GM19023 (cell line): ENCODE data around the gene DIAPH1.
"Not testable (repeated sequence)": the region's sequence is repeated elsewhere in the genome, so short reads cannot be mapped to it uniquely, and the experiment has no call there.

ENCODE experiments used
- ATAC-seq: cut with Tn5 transposase; IDR thresholded peaks from one replicate; pipeline ENCODE4 v1.9.1; 2021; ENCODE audit warnings: mild to moderate bottlenecking, moderate library complexity; ENCODE audit not compliant: unreplicated experiment

Gene DIAPH1

GRCh38 chr5:141613344-141613743 is 5.5 kb downstream of the DIAPH1 start:
- no peak for ATAC-seq

GRCh38 chr5:141611289-141611688 is 7.5 kb downstream of the DIAPH1 start:
- ATAC-seq = no peak

DNA sequence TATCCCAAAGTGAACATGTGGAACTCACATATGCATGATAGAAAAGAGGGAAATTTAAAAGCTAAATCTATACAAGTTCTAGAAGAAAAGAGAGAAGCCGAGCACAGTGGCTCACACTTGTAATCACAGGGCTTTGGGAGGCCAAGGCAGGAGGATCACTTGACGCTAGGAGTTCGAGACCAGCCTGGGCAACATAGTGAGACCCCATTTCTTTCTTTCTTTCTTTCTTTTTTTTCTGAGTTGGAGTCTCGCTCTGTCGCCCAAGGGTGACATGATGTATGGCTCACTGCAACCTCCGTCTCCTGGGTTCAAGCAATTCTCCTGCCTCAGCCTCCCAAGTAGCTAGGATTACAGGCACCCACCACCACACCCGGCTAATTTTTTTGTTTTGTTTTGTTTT is 8.9 kb downstream of the DIAPH1 start:
- ATAC-seq = not testable (repeated sequence)

DNA sequence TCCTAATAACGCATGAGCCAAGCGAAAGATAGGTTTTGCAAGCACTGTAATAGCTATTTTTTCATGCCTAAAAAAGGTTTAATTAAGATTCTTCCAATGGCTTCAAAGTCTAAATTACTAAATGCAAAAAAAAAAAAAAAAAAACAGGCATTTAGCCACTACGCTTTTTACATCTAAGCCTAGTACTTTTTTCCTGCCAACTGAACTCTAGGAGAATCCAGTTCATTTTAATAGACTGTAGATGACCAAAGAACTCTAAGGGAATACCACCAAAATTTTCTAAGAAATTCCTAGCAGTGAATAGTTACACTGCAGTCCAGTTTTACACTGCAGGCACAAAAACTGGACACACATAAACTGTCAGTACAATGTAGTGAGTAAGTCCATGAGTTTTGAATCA is 9.8 kb downstream of the DIAPH1 start:
- ATAC-seq = no peak

GRCh38 chr5:141608557-141608956 is 10.2 kb downstream of the DIAPH1 start:
- no peak for ATAC-seq

DNA sequence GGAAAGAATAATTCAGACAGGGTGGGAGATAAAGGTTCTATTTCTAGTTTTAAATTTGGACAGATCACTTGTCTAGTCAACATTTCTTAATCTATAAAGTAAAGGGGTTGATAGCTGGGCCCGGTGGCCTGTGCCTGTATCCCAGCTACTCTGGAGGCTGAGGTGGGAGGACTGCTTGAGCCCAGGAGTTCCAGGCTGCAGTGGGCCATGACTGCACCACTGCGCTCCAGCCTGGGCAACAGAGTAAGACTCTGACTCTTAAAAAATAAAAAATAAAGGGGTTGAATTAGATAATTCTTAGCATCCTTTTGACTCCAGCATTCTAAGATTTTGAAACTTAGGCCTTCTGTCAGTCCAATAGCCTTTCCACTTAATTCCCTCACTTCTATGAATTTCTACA is 10.8 kb downstream of the DIAPH1 start:
- ATAC-seq = no peak

- peak; percentile 98 for ATAC-seq
Measured at GRCh38 chr5:141605523-141606277, 13.1 kb downstream of the DIAPH1 start.

GRCh38 chr5:141603923-141604717 is 14.7 kb downstream of the DIAPH1 start:
- no peak for ATAC-seq

DNA sequence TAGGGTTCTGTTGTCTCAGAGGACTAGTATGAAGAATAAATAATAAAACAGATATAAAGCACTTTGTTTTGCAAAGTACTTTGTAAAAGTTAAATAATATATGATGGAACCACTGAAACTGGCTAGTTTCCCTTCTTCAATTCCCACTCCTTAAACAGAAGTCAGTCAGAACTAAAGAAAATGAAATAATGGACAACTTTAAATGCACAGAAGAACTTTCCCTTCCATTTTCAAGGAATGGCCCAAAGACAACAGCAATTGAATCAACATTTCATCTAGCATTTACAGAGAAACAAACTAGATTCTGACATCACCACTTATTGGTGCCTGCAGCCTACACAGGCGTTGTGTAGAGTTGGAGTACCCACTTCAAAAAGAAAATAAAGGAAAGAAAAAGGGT is 16.2 kb downstream of the DIAPH1 start:
- no peak for ATAC-seq

- no peak for ATAC-seq
Measured at GRCh38 chr5:141598391-141599345, 20.1 kb downstream of the DIAPH1 start.

- no peak for ATAC-seq
Measured at GRCh38 chr5:141597814-141598213, 21.0 kb downstream of the DIAPH1 start.

DNA sequence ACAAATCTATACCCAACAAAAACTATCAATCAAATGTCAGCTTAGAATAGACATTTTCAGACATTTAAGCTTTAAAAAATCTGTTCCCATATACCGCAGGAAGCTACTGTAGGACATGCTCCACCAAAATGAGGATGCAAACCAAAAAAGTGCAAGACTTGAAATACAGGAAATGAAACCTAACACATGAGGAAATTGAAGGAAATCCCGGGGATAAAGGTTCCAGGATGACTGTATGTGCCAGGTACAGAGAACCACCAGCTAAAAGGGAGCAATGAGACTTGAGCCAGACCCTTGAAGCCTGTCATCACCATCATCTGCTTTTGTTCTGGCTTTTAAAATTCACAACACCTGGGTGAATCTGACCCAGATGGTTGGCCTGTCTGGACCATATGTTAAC is 21.4 kb downstream of the DIAPH1 start:
- ATAC-seq = no peak

GRCh38 chr5:141596867-141597266 is 21.9 kb downstream of the DIAPH1 start:
- ATAC-seq = no peak

DNA sequence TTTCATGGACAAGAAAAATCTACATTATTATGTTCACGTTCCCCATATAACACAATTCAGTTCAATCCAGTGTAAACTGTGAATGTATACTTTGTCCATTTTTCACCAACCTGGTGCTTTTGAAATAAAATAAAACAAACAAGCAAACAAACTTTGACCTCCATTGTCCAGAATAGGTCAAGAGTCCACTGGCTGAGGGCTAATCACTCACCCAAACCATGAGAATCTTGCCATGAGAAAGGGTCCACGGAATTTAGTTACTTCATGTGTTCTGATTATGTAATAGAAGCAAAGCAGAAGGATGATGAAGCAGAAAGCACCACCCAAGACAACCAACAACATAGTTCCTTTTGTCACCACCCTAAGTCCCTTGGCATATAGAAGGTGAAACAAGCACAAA is 28.7 kb downstream of the DIAPH1 start:
- ATAC-seq = no peak

DNA sequence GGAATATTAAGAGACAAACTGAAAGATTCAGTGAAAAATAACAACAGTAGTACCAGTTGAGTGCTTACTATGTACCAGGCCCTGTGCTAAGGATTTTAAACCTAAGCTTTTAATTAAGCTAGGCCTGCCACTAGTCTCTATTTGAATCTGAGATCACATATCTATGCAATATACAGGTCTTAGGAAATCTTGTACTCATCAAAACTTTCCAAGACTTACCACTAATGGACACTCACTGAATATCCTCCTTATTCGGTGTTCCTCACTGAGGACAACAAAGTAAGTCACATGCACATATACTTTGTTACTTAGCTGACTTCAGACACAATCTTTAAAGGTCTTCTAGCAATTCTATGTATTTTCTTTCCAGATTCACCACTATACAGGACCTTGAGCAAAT is 32.6 kb downstream of the DIAPH1 start:
- ATAC-seq = no peak

DNA sequence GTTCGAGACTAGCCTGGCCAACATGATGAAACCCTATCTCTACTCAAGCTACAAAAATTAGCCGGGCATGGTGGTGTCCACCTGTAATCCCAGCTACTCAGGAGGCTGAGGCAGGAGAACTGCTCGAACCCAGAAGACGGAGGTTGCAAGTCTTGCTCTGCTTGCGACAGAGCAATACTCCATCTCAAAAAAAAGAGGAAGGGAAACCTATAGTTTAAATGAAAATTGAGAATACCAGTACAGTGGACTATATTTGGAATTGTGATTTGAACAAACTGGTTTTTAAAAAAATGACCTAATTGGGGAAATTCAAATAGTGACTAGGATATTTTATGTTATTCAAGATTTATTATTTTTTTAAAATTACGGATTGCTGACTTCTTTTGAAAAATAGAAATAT is 33.2 kb downstream of the DIAPH1 start:
- no peak for ATAC-seq

GRCh38 chr5:141574122-141574510 is 44.7 kb downstream of the DIAPH1 start:
- no peak for ATAC-seq

- no peak for ATAC-seq
Measured at GRCh38 chr5:141573489-141574121, 45.2 kb downstream of the DIAPH1 start.

GRCh38 chr5:141570655-141571054 is 48.1 kb downstream of the DIAPH1 start:
- no peak for ATAC-seq

GRCh38 chr5:141567513-141568117 is 51.2 kb downstream of the DIAPH1 start:
- ATAC-seq = no peak
